ENCODE results near the gene NRSN2. TPM values are rescaled to one million over a fixed set of nuclear protein-coding genes. Genes with fewer than 3 reads are reported as not detected.
A peak's percentile ranks its signal among the peaks of the same experiment; 100 is the strongest.
"Not testable (repeated sequence)": the region's sequence is repeated elsewhere in the genome, so short reads cannot be mapped to it uniquely, and the experiment has no call there.

The NRSN2 gene
- total RNA-seq, 6 donors from 2014 or later: 13.6 to 30.8 (median 25.6) TPM

DNA sequence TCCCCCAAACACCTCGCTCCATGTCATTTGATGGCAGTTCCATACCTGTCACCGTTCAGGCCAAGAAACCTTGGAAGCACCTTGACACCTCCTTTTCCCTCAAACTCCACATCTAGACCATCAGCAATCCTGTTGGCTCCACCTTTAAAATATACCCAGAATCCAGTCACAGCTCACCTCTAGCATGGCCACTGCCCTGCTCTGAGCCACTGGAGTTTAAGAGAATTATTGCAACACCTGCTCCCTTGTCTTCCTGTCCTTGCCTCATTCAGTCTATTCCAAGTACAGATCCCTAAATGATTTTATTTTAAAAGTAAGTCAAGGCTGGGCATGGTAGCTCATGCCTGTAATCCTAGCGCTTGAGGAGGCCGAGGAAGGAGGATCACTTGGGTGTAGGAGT, 22.0 kb downstream of the NRSN2 start:
- Histone ChIP-seq H3K9me3 (no peaks in the 10 kb centered on the region), H3K4me1 (peaks cover 33 to 42% (median 38%) of the 10 kb centered on the region in 4 donors), H3K4me3 (no peak overlapping the region), H3K36me3 (no peaks in the 10 kb centered on the region), H3K27ac (peak overlapping the region in 1 of 4 donors; percentile 7), H3K27me3 (no peaks in the 10 kb centered on the region)
- DNase-seq (no peak), ATAC-seq (ENCODE audit: low FRiP score in 2 of 2) (no peak)
- TF ChIP-seq POLR2AphosphoS5 (IDR thresholded peaks at IDR 0.05) (no peak), POLR2A (IDR thresholded peaks at IDR 0.05) (no peak), EP300 (IDR thresholded peaks at IDR 0.05) (no peak)
- TF ChIP-seq, protein P1, sequence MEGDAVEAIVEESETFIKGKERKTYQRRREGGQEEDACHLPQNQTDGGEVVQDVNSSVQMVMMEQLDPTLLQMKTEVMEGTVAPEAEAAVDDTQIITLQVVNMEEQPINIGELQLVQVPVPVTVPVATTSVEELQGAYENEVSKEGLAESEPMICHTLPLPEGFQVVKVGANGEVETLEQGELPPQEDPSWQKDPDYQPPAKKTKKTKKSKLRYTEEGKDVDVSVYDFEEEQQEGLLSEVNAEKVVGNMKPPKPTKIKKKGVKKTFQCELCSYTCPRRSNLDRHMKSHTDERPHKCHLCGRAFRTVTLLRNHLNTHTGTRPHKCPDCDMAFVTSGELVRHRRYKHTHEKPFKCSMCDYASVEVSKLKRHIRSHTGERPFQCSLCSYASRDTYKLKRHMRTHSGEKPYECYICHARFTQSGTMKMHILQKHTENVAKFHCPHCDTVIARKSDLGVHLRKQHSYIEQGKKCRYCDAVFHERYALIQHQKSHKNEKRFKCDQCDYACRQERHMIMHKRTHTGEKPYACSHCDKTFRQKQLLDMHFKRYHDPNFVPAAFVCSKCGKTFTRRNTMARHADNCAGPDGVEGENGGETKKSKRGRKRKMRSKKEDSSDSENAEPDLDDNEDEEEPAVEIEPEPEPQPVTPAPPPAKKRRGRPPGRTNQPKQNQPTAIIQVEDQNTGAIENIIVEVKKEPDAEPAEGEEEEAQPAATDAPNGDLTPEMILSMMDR (IDR thresholded peaks at IDR 0.05): no peak
- WGBS, 2 donors: 84 to 95% methylated on average over 4 of the region's 4 CpGs

DNA sequence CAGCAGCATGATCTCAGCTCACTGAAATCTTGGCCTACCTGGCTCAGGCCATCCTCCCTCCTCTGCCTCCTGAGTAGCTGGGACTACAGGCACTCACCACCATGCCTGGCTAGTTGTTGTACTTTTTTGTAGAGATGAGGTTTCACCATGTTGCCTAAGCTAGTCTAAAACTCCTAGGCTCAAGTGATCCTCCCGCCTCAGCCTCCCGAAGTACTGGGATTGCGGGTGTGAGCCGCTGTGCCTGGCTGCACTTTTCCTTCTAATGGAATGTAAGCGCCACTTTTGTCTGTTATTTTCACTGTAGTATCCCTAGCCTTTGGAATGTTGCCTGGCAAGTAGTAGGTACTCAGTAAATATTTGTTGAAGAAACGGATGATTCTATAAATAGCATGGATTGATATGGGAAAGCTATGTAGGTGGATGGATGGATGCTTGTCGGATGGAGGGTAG, 23.3 kb downstream of the NRSN2 start:
- Histone ChIP-seq H3K9me3 (no peaks in the 10 kb centered on the region), H3K4me1 (peaks cover 33 to 42% (median 38%) of the 10 kb centered on the region in 4 donors), H3K27ac (peak overlapping the region; percentile 60 to 91 (median 80)), H3K4me3 (no peak overlapping the region), H3K27me3 (no peaks in the 10 kb centered on the region), H3K36me3 (no peaks in the 10 kb centered on the region)
- 59 to 63% methylated on average over 7 of the region's 7 CpGs for WGBS, 2 donors
- DNase-seq: peak in 1 of 2 donors; percentile 56
- TF ChIP-seq EP300 (IDR thresholded peaks at IDR 0.05) (peak in 1 of 4 donors; percentile 74), POLR2AphosphoS5 (IDR thresholded peaks at IDR 0.05) (no peak)
- no peak for ATAC-seq (ENCODE audit: low FRiP score in 2 of 2)

DNA sequence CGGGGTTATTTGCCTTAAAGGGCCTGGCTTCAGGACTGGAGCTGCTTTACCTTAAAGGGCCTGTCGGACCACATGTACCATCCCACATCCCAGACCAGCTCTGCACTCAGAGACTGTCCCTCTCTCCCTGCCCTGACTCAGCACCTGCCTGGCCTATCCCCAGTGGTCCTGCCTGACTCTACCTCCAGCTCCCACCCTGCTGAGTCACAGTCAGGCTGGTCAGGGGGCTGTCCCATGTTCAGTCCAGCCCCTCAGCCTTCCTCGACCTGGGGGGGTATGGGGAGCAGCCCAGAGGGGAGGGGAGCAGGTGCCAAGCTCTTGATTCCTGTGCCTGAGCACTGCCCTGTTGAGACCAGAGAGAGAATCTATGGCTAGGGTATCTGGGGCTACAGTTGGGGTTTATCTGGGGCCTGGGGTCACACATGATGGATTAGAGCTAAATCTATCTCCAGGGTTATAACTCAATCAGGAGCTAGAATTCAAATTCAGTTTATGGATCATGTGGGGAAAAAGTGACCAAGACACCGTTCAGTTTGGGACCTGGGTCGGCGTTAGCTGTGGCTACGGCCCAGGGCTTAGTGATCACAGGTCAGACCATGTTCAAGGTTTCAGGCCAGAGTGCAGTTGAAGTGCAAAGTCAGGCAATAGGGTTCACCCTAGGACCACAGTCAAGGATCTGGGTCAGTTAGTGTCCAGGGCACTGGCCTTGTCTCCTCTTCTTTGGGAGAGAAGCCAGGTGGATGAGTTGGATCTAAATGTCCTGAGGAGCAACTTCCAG, 24.3 kb downstream of the NRSN2 start:
- WGBS, 2 donors: 81 to 85% methylated on average over 6 to 7 of the region's 7 CpGs
- H3K36me3 ChIP-seq: no peaks in the 10 kb centered on the region
- DNase-seq (no peak), ATAC-seq (ENCODE audit: low FRiP score in 2 of 2) (no peak)
- H3K4me1 ChIP-seq: peaks cover 33 to 42% (median 38%) of the 10 kb centered on the region in 4 donors
- H3K27me3 ChIP-seq: no peaks in the 10 kb centered on the region
- H3K9me3 ChIP-seq: no peaks in the 10 kb centered on the region
- H3K27ac ChIP-seq: peak overlapping the region; percentile 74 to 91 (median 80)
- TF ChIP-seq POLR2AphosphoS5 (IDR thresholded peaks at IDR 0.05) (no peak), POLR2A (IDR thresholded peaks at IDR 0.05) (no peak), EP300 (IDR thresholded peaks at IDR 0.05) (no peak)
- TF ChIP-seq, protein P1 (IDR thresholded peaks at IDR 0.05): no peak
- H3K4me3 ChIP-seq: no peak overlapping the region

DNA sequence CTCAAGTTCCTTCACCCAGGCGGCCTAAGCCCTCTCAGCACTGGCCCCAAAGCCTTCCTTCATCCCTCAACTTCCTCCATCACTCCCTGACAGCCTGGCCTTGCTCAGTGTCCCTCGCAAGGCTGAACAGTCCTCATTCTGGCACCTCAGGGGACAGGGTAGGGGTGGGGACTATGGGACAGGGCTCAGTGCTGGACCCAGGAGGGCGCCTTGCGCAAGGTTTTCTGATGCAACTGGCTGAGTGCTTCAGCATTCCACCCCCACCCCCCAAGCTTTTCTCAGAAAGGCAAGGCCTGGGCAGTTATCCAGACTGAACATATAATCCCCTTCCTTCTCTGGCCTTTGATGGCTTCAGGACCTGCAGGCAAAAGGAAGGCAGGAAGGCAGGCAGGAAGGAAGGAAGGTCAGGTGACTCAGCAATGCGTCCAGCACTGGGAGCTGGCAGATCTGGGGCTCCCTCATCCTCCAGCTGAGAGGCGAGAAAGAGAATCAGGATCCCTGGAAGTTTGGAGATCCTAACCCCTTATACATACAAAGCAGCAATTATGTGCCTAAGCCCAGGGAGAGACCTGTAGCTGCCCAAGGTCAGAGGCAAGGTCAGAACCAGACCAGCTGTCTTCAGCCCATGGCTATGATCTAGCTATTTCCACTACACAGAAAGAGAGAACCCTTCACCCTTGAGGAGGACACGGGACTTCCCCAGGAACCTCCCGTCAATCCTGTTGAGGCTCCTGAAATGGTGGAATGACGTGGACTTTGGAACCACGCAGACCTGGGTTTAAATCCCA, 25.0 kb downstream of the NRSN2 start:
- DNase-seq (peak in 1 of 2 donors; percentile 97), ATAC-seq (ENCODE audit: low FRiP score in 2 of 2) (peak; percentile 59 to 92)
- Histone ChIP-seq H3K9me3 (no peaks in the 10 kb centered on the region), H3K36me3 (no peaks in the 10 kb centered on the region), H3K4me3 (no peak overlapping the region), H3K27ac (peak overlapping the region; percentile 74 to 91 (median 80)), H3K4me1 (peaks cover 33 to 42% (median 38%) of the 10 kb centered on the region in 4 donors), H3K27me3 (no peaks in the 10 kb centered on the region)
- 27 to 41% methylated on average over 8 to 10 of the region's 10 CpGs for WGBS, 2 donors
- TF ChIP-seq EP300 (IDR thresholded peaks at IDR 0.05) (peak in 1 of 4 donors; percentile 53), POLR2AphosphoS5 (IDR thresholded peaks at IDR 0.05) (peak; percentile 48 to 59), POLR2A (IDR thresholded peaks at IDR 0.05) (peak in 1 of 4 donors; percentile 44)
- TF ChIP-seq, protein P1 (IDR thresholded peaks at IDR 0.05): peak in 1 of 6 experiments; percentile 5

DNA sequence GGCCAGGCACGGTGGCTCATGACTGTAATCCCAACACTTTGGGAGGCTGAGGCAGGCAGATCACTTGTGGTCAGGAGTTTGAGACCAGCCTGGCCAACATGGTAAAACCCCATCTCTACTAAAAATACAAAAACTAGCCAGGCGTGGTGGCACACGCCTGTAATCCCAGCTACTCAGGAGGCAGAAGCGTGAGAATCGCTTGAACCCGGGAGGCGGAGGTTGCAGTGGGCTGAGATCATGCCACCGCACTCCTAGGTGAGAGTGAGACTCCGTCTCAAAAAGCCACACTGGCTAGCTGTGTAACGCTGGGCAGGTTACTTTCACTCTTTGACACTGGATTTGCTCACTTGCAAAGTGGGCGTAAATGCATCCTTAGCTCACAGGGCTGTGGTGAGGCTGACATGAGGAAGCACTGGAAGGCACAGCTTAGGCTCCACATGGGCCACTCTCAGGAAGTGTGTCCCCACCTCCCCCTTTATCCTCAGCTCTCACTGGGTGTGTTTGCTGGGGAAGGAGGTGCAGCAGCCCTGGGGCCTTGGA, 25.7 kb downstream of the NRSN2 start:
- peak; percentile 30 to 37 for ATAC-seq (ENCODE audit: low FRiP score in 2 of 2)
- H3K4me3 ChIP-seq, H3K9me3 ChIP-seq, DNase-seq, H3K27me3 ChIP-seq, H3K36me3 ChIP-seq: not testable (repeated sequence)
- Histone ChIP-seq H3K27ac (peak overlapping the region; percentile 74 to 91 (median 80)), H3K4me1 (peaks cover 33 to 42% (median 38%) of the 10 kb centered on the region in 4 donors)
- 81 to 90% methylated on average over 10 to 11 of the region's 11 CpGs for WGBS, 2 donors
